Astrocyte of the hippocampus (primary cell): Measurements from ENCODE around the gene RBM38.
"Not testable (repeated sequence)": the region's sequence is repeated elsewhere in the genome, so short reads cannot be mapped to it uniquely, and the experiment has no call there.

Experiments
- DNase-seq: peaks from one replicate; pipeline ENCODE4 v3.0.0; 2011; ENCODE audit warnings: low read depth, low spot score

The RBM38 gene

DNA sequence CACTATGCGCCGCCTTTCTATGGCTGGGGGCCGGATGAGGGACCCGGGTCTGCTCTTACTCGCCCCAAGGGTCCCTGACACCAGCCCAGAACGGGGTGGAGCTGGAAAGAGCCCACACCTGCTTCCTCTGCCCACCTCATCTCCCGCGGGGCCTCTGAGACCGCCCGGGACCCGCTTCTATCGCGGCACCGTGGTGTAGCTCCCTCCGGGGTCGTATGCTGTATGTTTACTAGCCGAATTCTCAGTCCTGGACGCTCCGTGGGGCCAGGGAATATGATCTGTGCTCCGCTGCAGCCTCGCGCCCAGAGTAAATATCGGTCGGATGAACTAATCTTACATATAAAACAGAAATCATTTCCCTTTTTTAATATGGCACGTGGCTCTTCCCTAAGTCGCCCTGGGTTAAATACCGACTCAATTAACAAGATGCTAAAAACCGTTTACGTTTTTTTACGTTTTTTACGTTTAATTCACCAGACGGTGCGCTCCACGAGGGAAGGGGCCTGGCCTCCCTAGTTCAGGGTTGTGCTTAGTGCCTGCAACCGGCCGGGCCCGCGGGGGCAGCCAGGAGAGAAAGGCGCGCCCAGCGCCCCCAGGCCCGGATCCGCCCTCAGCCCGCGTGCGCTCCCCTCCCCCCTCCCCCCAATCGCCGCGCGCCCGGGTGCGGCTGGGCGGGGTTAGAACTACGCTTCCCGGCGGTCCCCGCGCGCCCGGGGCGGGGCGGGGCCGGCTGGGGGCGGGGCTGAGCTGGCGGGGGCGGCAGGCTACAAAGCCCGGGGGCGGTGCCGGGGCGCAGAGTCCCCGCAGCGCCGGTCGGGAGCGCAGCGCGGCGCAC is at the start of gene RBM38:
TSS of gene RBM38 (plus strand) at position 793 of the 835 bp plus-strand sequence. CDS start 186 bp downstream, outside the sequence.
- peak; percentile 86 for DNase-seq

DNA sequence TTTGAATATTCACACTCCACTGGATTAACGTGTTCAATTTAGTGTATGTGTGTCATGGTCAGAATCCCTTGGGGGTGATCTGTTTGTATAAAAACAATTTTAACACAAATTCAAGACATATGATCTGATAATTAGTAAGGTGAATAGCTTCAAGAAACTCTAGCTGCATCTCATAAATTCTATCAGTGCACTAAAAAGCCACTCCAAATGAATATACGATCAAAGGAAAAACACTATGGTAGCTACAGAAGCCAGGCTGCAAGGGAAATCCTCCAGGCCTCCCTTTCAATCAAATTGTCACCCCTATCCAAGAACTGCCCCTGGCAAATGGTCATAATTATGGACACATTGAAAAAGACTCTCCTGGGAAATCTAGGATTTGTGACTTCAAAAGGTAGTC is 49.5 kb upstream of the RBM38 start:
- DNase-seq = no peak

DNA sequence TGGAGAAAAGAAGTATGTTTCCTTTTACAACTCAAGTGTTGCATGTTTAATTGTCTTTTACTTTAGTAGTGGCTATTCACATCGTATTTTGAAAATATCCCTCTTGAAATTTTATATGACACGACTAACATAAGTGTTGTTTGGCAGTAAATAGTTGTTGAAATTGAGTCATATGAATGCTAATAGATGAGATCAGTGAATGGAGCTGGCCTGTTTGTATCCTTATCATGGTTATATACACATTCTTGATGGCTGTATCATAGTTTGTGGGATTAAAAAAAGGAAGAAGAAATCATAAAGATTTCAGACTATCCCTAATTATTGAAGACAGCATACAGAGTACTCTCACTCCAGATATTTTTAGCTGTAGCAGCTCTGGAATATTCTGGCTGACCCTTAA is 48.4 kb upstream of the RBM38 start:
- peak; percentile 37 for DNase-seq

DNA sequence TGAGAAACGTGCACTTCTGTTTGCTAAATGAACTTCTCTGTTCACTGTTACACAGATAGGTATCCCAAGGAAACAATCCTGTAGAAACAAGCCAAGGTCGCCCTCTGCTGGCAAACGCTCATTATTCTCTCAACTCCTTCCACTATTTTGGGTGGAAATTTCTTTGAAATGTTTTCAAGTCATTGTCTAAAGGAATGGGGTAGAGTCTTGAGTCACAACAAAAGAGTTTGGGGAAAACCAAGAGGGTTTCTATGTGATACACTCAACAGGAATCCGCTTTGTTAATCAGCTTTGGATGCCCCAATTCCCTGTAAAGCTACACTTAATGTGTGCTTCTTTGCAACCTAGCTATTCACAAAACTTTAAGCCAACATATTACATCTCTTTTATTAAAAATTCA is 44.7 kb upstream of the RBM38 start:
- DNase-seq = peak; percentile 88

DNA sequence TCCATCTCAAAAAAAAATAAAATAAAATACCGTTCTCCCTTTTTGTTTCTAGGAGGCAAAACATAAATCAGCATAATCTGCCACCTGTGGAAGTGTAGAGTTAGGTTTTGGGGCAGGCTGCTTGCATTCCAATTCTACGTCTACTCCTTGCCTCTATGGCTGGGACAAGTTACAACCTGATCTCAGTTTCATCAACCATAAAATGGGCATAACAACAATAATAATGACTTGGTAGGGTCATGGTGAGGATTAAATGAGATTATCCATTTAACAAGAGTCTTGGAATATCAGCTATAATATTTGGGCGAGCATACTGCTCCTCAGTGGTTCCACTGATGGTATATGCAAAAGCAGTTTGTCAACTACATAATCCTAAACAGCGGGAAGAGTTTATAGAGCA is 43.8 kb upstream of the RBM38 start:
- DNase-seq = no peak

DNA sequence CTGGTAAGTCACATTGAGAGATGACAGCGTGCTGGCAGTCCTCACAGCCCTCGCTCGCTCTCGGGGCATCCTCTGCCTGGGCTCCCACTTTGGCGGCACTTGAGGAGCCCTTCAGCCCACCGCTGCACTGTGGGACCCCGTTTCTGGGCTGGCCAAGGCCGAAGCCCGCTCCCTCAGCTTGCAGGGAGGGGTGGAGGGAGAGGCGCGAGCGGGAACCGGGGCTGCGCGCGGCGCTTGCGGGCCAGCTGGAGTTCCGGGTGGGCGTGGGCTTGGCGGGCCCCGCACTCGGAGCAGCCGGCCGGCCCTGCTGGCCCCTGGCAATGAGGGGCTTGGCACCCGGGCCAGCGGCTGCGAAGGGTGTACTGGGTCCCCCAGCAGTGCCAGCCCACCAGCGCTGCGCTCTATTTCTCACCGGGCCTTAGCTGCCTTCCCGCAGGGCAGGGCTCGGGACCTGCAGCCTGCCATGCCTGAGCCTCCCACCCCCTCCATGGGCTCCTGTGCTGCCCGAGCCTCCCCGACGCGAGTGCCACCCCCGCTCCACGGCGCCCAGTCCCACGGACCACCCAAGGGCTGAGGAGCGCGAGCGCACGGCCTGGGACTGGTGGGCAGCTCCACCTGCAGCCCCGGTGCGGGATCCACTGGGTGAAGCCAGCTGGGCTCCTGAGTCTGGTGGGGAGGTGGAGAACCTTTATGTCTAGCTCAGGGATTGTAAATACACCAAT is 42.8 kb upstream of the RBM38 start:
- not testable (repeated sequence) for DNase-seq

DNA sequence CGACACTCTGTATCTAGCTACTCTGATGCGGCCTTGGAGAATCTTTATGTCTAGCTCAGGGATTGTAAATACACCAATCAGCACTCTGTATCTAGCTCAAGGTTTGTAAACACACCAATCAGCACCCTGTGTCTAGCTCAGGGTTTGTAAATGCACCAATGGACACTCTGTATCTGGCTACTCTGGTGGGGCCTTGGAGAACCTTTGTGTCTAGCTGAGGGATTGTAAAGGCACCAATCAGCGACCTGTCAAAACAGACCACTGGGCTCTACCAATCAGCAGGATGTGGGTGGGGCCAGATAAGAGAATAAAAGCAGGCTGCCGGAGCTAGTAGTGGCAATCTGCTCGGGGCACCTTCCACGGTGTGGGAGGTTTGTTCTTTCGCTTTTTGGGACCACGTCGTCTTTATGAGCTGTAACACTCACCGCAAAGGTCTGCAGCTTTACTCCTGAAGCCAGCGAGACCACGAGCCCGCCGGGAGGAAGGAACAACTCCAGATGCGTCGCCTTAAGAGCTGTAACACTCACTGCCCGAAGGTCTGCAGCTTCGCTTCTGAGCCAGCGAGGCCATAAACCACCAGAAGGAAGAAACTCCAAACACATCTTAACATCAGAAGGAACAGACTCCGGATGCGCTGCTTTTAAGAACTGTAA is 42.1 kb upstream of the RBM38 start:
- not testable (repeated sequence) for DNase-seq

DNA sequence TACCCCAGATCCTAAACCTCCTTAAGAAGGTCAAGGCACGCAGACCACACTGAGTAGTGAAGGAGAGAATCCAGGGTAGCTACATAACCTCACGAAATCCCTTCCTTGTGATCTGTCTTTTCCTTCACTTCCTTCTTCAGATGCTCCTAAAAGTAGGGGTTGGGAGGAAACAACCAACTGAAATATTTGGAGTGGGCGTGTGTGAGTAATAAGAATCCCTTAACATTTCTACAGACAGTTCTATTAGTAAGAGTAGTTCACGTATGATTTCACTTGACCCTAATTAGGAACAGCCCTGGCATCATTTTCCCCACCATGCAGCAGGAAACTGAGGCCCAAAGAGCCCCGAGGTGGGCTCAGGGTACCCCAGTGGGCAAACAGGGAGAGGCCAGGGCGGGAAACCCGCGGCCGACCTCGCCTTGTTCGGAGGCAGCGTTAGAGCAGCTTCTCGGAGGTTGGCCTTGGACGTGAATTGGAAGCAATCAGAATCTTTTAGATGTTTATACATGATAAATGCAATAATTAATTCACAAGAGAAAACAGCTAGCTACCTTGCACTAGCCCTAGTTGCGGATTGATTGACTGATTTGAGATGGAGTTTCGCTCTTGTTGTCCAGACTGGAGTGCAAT is 41.0 kb upstream of the RBM38 start:
- DNase-seq = no peak

DNA sequence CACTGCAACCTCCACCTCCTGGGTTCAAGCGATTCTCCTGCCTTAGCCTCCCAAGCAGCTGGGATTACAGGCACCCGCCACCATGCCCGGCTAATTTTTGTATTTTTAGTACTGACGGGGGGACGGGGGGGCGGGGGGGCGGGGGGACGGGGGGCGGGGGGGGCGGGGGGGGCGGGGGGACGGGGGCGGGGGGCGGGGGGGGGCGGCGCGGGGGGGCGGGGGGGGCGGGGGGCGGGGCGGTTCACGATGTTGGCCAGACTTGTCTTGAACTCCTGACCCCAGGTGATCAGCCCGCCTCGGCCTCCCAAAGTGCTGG is 40.5 kb upstream of the RBM38 start:
- DNase-seq = not testable (repeated sequence)

DNA sequence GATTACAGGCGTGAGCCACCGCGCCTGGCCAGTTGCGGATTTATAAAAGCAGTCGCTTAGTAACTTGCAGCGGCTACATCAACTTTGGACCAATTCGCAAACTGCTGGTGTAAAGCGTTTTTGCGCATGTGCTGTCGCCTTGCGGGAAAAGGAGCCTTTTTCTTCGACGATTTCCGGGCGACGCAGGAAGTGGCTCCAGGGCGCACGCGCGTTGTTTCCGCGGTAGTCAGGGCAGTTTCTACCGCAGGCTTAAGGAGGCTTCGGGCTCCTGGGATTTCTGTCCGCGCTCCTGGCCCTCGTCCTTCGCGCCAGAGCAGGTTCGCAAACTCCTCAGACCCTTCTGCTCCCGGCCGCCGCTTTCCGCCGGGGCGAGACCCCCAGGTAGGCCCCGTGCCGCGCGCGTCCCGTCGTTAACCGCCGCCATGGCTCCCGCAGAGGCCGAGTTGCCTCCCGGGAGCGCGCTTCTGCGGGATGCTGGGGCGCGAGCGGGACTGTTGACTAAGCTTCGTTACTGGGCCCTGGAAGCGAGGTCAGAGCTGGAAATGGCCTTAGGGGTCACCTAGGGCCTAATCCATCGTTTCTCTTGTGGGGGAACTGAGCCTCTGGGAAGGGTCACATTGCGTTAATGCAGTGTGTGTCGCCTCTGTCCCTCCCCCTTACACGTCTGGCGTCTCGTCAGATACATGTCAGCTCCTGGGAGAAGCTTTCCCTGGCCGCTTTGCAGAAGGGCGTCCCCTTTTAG is 40.0 kb upstream of the RBM38 start, which contains the start of gene RAE1:
TSS of gene RAE1 (plus strand) at position 214 of the 742 bp plus-strand sequence. CDS start 2,784 bp downstream, outside the sequence.
- peak; percentile 96 for DNase-seq

DNA sequence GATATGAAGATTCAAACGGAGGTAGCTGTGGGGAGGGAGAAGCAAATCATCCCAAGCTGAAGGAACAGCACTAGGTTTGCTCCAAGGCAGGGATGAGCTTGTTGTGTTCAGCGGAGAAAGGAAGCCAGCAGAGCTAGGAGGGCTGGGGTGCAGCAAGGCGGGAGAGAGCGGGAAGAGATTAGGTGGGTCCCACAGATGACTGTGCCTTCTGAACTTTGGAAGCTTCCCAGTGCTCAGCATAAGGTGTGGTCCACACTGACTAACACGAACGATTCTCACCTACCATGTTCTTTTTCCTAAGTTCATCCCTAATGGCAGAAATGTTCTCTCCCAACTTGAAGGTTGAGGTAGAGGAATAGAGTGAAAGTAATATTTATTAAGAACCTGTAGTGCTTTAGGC is 38.9 kb upstream of the RBM38 start:
- no peak for DNase-seq

DNA sequence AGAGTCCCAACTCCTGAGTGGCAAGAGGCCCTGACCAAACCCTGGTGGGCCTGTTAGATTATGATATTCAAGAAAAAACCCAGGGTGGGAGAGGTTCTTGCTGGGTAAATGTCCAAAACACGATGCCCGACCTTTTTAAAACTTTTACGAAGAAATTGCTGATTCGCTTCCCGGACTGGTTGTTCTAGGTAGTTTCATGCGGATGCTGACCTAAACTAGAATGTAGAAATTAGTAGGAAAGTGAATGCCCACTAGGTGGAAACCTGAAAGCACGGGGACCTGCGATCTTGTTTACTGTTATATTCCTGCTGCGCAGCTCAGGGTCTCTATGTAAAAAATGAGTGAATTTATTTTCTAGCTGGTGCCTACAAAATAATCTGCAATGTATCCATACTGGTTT is 37.8 kb upstream of the RBM38 start:
- no peak for DNase-seq

DNA sequence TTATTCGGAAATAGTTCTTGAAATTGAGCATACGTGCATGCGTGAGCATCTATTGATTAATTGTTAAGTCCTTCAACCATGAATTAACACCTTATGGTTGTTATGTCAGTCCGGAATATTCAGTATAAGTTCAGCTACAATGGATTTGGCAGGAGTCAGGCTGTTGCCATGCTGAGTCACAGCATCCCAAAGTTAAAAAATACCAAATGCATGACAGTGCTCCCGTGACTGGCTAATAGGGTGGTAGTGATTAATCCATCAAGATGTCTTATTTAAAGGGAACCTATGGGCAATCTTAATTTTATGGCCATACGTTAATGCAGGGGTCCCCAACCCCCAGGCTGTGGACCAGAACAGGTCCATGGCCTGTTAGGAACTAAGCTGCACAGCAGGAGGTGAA is 29.7 kb upstream of the RBM38 start:
- DNase-seq = peak; percentile 84

DNA sequence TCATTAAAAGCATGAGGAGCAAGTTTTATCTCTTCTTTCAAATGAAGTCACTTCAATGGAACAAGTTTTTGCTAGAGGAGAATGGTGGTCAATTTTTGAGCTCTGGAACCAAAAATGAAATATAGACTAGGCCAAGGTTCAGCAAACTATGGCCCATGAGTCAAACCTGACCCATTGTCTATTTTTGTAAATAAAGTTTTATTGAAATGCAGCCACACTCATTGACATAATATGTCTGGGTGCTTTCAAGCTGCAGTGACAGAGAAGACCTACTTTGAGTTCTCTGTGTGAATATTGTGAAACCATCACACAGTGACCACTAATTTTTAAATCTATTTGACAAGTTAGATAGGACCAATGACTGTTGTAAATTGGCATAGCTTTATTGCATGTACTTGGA is 26.7 kb upstream of the RBM38 start:
- no peak for DNase-seq

DNA sequence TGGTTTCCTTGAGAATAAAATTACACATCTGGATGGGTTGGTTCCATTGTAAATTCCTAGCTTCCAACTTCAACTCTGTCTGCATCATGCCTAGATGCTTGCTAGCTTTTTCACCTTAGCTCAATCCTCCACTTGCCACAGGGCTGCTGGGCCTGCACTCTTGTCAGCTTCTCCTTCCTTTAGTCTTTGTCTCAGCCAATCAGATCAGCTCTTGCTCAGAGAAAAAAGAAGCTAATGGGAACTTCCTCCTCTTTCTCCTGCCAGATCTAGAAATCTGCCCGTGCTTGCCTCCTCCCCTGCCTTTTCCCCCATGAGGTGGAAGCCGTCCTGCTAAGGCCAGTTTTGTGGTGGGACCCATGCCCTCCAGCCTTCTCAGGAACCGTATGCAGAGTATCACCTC is 21.6 kb upstream of the RBM38 start:
- DNase-seq = no peak

DNA sequence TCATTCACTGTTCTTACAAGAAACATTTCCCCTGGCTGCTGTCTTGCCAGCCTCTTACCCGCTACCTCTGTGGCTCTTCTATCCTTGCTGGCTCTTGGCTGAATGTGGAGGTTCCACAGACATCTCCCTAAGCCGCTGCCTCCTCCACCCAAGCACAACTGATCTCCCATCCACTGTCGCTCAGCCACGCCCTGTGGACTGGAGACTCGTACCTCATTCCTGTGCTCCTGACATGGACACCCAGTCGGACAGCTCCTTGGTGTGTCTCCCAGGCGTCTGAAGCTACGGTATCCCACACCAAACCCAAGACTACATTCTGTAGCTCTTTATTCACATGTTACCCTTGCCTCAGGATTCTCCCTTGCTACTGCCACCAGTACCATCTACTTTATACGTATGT is 20.9 kb upstream of the RBM38 start:
- no peak for DNase-seq

DNA sequence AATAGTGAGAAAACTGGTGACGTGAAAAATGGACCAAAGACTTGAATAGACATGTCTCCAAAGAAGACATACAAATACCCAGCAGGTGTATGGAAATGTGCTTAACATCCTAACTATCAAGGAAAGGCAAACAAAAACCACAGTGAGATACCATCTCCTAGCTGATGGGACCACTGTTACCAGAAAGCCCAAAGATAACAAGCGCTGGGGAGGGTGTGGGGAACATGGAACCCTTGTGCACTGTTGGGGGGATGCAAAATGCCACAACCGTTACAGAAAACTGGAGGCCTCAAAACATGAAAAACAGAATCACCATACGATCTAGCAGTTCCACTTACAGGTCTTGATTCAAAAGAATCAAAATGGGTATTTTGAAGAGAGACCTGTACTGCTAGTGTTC is 19.8 kb upstream of the RBM38 start:
- DNase-seq = no peak

DNA sequence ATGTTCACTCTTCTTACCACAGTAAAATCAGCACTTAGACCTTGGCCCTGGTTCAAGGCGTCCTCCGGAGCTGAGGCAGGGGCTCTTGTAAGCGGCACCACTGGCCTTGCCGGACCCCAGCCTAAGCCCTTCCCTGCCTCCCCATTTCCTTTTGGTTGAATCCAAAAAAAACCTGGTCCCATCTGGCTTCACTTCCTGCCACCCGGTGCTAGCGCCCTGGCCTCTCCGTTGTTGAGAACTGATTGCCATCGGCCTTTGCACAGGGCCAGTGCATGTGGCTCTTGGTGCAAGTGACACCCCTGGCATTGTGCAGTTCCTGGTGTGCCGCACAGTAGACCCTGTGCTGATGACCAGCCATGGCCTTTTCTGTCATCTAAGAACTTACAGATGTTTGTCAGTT is 19.0 kb upstream of the RBM38 start:
- DNase-seq = no peak

DNA sequence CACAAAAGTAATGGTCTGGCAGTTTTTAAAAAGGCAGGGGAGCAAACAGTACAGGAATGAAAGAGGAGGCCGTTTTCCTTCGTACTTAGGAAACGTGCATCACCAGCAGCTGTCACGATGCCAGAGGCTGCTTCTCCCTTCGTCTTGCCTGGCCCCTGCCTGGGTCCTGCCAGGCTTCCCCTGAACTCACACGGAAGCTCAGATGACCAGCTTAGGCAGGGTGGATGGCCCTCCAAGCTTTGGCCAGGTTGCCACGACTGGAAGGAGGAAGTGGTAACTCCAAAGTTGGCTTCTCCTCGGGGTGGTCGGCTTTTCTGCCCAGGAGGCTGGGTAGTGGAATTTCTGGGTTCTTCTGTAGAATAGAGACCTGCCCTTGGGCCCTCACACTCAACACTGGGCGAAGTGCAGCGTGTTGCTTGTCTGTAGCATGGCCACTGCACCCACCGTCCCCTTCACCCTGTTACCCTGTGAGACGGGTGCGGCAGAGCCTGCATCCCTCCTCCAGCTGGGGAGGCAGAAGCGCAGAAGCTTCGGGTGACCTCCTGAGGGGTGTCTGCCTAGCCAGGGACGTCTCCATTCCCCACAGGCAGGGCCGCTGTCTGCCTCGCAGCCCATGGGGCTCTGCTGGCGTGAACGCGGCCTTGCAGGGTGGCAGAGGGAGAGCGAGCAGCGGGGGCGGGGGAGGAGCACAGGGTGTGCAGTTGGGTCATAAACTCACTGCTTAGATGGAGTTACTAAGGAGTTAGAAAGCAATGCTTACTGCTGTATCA is 18.4 kb upstream of the RBM38 start:
- no peak for DNase-seq

DNA sequence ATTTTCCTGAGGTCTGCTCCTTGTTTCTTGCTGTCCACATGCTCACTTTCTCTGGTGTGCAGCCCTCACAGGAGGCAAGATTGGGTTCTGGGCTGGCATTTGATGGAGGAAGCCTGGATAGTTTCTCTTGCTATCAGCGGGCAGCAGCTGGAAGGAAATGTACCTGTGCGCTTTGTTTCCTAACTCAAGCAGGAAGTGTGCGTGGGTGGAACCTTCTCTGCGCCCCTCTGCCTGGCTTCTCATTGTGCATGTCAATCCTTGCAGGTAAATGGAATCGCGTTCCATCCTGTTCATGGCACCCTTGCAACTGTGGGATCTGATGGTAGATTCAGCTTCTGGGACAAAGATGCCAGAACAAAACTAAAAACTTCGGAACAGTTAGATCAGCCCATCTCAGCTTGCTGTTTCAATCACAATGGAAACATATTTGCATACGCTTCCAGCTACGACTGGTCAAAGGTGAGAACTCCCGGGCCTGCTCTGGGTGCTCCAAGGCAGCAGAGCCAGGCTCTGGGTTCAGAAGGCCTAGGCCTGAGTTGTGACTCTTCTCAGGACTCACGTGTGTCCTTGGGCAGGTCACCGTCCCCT is 16.8 kb upstream of the RBM38 start:
- DNase-seq = no peak
